SU-DHL-6 (cell line): ENCODE data around the gene PAM16.

ENCODE experiments used
- H2AFZ ChIP-seq: fragments of 200-600 bp; sonication (generic); 2 replicates; pipeline ENCODE4 v1.6.1; 2014; ENCODE audit warnings: low read depth, mild to moderate bottlenecking, moderate library complexity, mixed read lengths, antibody characterized with exemption, low read length; ENCODE audit not compliant: severe bottlenecking
- H3F3A ChIP-seq: fragments of 200-600 bp; shearing (Covaris generic); 2 replicates; pipeline ENCODE4 v1.6.0; 2016; ENCODE audit warnings: antibody characterized with exemption, mild to moderate bottlenecking; ENCODE audit not compliant: insufficient read depth
- H3K27ac ChIP-seq: fragments of 200-600 bp; sonication (generic); 2 replicates; pipeline ENCODE4 v1.5.1; 2016; ENCODE audit warnings: low read depth, mild to moderate bottlenecking, low read length, moderate library complexity, mixed read lengths
- H3K27me3 ChIP-seq: fragments of 200-600 bp; sonication (generic), shearing (Covaris generic); 2 replicates; pipeline ENCODE4 v1.6.0; 2014; ENCODE audit warnings: mild to moderate bottlenecking, low read length
- H3K36me3 ChIP-seq: fragments of 200-600 bp; sonication (generic); 2 replicates; pipeline ENCODE4 v1.6.1; 2014; ENCODE audit warnings: mild to moderate bottlenecking, low read length, mixed read lengths
- H3K4me2 ChIP-seq: fragments of 300-600, 200-600 bp; shearing (Covaris generic), sonication (generic); 2 replicates; pipeline ENCODE4 v1.6.0; 2014; ENCODE audit warnings: low read length, low read depth, mild to moderate bottlenecking; ENCODE audit not compliant: poor library complexity, severe bottlenecking
- H3K4me3 ChIP-seq: fragments of 200-600 bp; sonication (generic); 2 replicates; pipeline ENCODE4 v1.5.1; 2014; ENCODE audit warnings: antibody characterized with exemption, low read length, mild to moderate bottlenecking, mixed read lengths; ENCODE audit not compliant: insufficient read depth, poor library complexity, severe bottlenecking
- H3K79me2 ChIP-seq: fragments of 200-600 bp; sonication (generic); 2 replicates; pipeline ENCODE4 v1.6.1; 2014; ENCODE audit warnings: mild to moderate bottlenecking, low read length, moderate library complexity; ENCODE audit not compliant: insufficient read depth
- H3K9ac ChIP-seq: fragments of 200-600 bp; sonication (generic); 2 replicates; pipeline ENCODE4 v1.7.0; 2014; ENCODE audit warnings: mild to moderate bottlenecking, low read length
- H3K9me2 ChIP-seq: fragments of 200-600 bp; sonication (generic); replicated peaks from 2 replicates; pipeline ENCODE4 v1.6.1; 2014; ENCODE audit warnings: low read length; ENCODE audit not compliant: insufficient read depth
- H3K9me3 ChIP-seq: fragments of 200-600 bp; sonication (generic); 2 replicates; pipeline ENCODE4 v1.6.1; 2014; ENCODE audit warnings: low read length, mixed read lengths; ENCODE audit not compliant: insufficient read depth
- H4K20me1 ChIP-seq: fragments of 200-600 bp; sonication (generic); 2 replicates; pipeline ENCODE4 v1.6.1; 2014; ENCODE audit warnings: low read depth, mild to moderate bottlenecking, antibody characterized with exemption, low read length, moderate library complexity, mixed read lengths
- EZH2phosphoT487 ChIP-seq: fragments of 200-600 bp; sonication (generic), shearing (Covaris generic); conservative IDR thresholded peaks from 2 replicates; pipeline ENCODE4 v1.6.1; 2018; ENCODE audit warnings: mild to moderate bottlenecking, antibody characterized with exemption, low read length, moderate library complexity, mixed read lengths
- TF ChIP-seq, protein P1 (sequence below): fragments of 200-600 bp; sonication (generic); IDR thresholded peaks from one replicate; pipeline ENCODE4 v1.5.1; 2017; ENCODE audit warnings: antibody characterized with exemption, mild to moderate bottlenecking, low read length, moderate library complexity; ENCODE audit not compliant: insufficient read depth, poor library complexity, severe bottlenecking

Gene PAM16

DNA sequence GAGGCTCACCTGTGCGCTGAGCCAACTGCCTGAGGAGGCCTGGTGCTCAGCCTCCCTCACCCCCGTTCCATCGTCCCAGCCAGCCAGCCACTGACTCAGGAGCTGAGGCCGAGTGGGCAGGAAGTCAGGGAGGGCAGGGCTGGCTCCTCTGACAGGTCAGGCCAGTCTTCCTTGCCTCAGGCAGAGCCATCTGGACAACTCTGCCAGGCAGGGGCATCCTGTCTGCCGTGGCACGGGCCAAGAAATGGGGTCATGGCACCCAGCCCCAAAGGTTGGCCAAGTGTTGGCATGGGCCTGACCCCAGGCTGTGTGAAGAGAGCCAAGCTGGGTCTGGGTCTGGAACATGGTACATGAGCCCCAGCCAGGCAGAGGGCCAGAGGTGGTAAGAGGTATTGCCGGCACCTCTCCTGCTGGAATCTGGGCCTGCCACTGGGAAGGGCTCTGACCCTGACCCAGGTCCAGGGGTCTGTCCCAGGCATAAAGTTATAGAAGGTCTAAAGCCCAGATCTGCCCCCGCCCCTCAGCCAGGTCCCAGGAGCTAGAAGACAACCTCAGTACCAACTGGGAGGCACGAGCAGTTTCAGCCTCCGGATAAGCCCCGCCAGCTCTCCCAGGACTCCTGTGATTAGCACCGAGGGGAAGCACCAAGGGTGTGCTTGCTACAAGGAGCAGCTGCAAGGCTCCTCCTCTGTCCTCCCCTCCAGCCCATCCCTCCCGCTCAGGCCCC, 18.0 kb upstream of the PAM16 start:
- Histone ChIP-seq H3K4me2 (no peak overlapping the region), H3K9me3 (no peaks in the 10 kb centered on the region), H3F3A (peaks cover under 1% of the 10 kb centered on the region; the same call in 1 of the 2 replicates), H3K27me3 (no peaks in the 10 kb centered on the region), H4K20me1 (peaks cover 3% of the 10 kb centered on the region; the same call in 1 of the 2 replicates), H3K9me2 (no peaks in the 10 kb centered on the region), H3K36me3 (no peaks in the 10 kb centered on the region), H2AFZ (no peak overlapping the region), H3K4me3 (no peak overlapping the region), H3K79me2 (no peaks in the 10 kb centered on the region), H3K27ac (no peak overlapping the region), H3K9ac (no peak overlapping the region)
- no peak for TF ChIP-seq EZH2phosphoT487
- TF ChIP-seq, protein P1, sequence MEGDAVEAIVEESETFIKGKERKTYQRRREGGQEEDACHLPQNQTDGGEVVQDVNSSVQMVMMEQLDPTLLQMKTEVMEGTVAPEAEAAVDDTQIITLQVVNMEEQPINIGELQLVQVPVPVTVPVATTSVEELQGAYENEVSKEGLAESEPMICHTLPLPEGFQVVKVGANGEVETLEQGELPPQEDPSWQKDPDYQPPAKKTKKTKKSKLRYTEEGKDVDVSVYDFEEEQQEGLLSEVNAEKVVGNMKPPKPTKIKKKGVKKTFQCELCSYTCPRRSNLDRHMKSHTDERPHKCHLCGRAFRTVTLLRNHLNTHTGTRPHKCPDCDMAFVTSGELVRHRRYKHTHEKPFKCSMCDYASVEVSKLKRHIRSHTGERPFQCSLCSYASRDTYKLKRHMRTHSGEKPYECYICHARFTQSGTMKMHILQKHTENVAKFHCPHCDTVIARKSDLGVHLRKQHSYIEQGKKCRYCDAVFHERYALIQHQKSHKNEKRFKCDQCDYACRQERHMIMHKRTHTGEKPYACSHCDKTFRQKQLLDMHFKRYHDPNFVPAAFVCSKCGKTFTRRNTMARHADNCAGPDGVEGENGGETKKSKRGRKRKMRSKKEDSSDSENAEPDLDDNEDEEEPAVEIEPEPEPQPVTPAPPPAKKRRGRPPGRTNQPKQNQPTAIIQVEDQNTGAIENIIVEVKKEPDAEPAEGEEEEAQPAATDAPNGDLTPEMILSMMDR = no peak

DNA sequence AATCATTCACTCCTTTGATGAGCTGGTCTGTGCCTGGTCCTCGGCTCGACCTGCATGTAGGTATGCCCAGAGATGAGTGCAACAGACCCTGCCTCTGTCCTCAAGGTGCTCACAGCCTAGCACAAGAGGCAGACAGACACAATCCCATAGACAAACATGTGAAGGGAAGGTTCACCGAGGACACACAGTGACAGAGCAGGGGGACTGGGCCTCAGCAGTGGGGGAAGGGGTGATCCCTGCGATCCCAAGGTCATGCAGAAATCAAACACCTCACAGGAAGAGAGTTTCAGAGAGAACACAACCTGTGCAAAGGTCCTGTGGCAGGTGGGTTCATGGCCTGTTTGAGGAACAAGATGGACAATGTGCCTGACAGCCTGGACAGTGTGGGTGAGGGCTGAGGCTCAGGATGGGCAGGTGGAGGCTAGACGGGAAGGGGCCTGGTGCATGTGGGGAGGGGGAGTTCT, 16.3 kb upstream of the PAM16 start:
- H3K9me2 ChIP-seq = no peaks in the 10 kb centered on the region
- peaks cover 13% of the 10 kb centered on the region; the same call in 1 of the 2 replicates for H3F3A ChIP-seq
- no peak overlapping the region for H2AFZ ChIP-seq
- H3K9me3 ChIP-seq = no peaks in the 10 kb centered on the region
- H3K27ac ChIP-seq = no peak overlapping the region
- no peak overlapping the region for H3K4me2 ChIP-seq
- H3K9ac ChIP-seq = no peak overlapping the region
- H4K20me1 ChIP-seq = peaks cover 3% of the 10 kb centered on the region; the same call in 1 of the 2 replicates
- TF ChIP-seq EZH2phosphoT487 = no peak
- TF ChIP-seq, protein P1 = no peak
- H3K36me3 ChIP-seq = no peaks in the 10 kb centered on the region
- H3K79me2 ChIP-seq = no peaks in the 10 kb centered on the region
- H3K27me3 ChIP-seq = no peaks in the 10 kb centered on the region
- H3K4me3 ChIP-seq = no peak overlapping the region

- H3K4me2 ChIP-seq = no peak overlapping the region
- H3K27ac ChIP-seq = no peak overlapping the region
- H2AFZ ChIP-seq = no peak overlapping the region
- H4K20me1 ChIP-seq = no peaks in the 10 kb centered on the region
- no peak overlapping the region for H3K4me3 ChIP-seq
- H3K9ac ChIP-seq = no peak overlapping the region
- H3K27me3 ChIP-seq = no peaks in the 10 kb centered on the region
- TF ChIP-seq, protein P1 = no peak
- no peak for TF ChIP-seq EZH2phosphoT487
- H3K36me3 ChIP-seq = no peaks in the 10 kb centered on the region
- H3K79me2 ChIP-seq = no peaks in the 10 kb centered on the region
- H3K9me2 ChIP-seq = no peaks in the 10 kb centered on the region
- H3F3A ChIP-seq = peaks cover 13% of the 10 kb centered on the region; the same call in 1 of the 2 replicates
- no peaks in the 10 kb centered on the region for H3K9me3 ChIP-seq
These were observed 14.9 kb upstream of the PAM16 start for GRCh38 chr16:4366016-4366415.
